Spleen (tissue), 11 donors: ENCODE measurements around the gene SLC25A11. TPM values are rescaled to one million over a fixed set of nuclear protein-coding genes. Genes with fewer than 3 reads are reported as not detected.
A peak's percentile ranks its signal among the peaks of the same experiment; 100 is the strongest.

Source experiments
- DNase-seq: peaks from one replicate; pipeline ENCODE4 v3.0.0-alpha.2; 2020
- H3K27ac ChIP-seq, 8 donors: fragments of 200-600 bp; sonication (generic) in 7 of 8; 1 replicate in 4 of 8; 2 replicates in 4 of 8; pipeline versions ENCODE4 v1.5.0 to v1.8.0; 2016 to 2021; ENCODE audit warnings: inconsistent platforms in 4 of 8, mild to moderate bottlenecking in 4 of 8, moderate library complexity in 1 of 8
- H3K27me3 ChIP-seq, 7 donors: fragments of 200-600 bp; sonication (generic) in 6 of 7; replicated peaks in 1 of 7; 1 replicate in 4 of 7; 2 replicates in 3 of 7; pipeline versions ENCODE4 v1.5.0 to v1.8.0; 2016 to 2021; ENCODE audit warnings: inconsistent platforms in 3 of 7, mild to moderate bottlenecking in 1 of 7
- H3K36me3 ChIP-seq, 6 donors: fragments of 200-600 bp; sonication (generic) in 5 of 6; 1 replicate in 4 of 6; 2 replicates in 2 of 6; pipeline versions ENCODE4 v1.5.0 to v1.8.0; 2016 to 2021; ENCODE audit warnings: inconsistent platforms in 2 of 6
- H3K4me1 ChIP-seq, 6 donors: fragments of 200-600 bp; sonication (generic) in 5 of 6; 1 replicate in 3 of 6; 2 replicates in 3 of 6; pipeline versions ENCODE4 v1.5.0 to v1.8.0; 2016 to 2021; ENCODE audit warnings: inconsistent platforms in 3 of 6
- H3K4me3 ChIP-seq, 8 donors: fragments of 200-600 bp; sonication (generic) in 7 of 8; 1 replicate in 4 of 8; 2 replicates in 4 of 8; pipeline versions ENCODE4 v1.5.0 to v1.8.0; 2016 to 2021; ENCODE audit warnings: inconsistent platforms in 4 of 8, mild to moderate bottlenecking in 4 of 8, moderate library complexity in 2 of 8
- H3K9me3 ChIP-seq, 8 donors: fragments of 200-600 bp; sonication (generic) in 7 of 8; 1 replicate in 4 of 8; 2 replicates in 4 of 8; pipeline versions ENCODE4 v1.5.0 to v1.8.0; 2016 to 2021; ENCODE audit warnings: inconsistent platforms in 4 of 8
- CTCF ChIP-seq, 11 experiments: fragments of 200-600 bp in 7 of 11; fragments of 450-650 bp in 4 of 11; sonication (generic) in 4 of 11; IDR thresholded peaks in 8 of 11; conservative IDR thresholded peaks in 3 of 11; 1 replicate in 7 of 11; 2 replicates in 4 of 11; pipeline versions ENCODE4 v1.4.0 to v1.8.0; 2016 to 2021; ENCODE audit warnings: antibody characterized with exemption in 11 of 11, inconsistent platforms in 4 of 11, mild to moderate bottlenecking in 1 of 11
- POLR2A ChIP-seq, 3 donors: fragments of 450-650 bp; IDR thresholded peaks; one replicate each; pipeline ENCODE4 v1.5.1; 2017; ENCODE audit warnings: antibody characterized with exemption in 3 of 3, mild to moderate bottlenecking in 1 of 3
- POLR2AphosphoS5 ChIP-seq, 3 donors: sonication (generic); formaldehyde crosslinking; IDR thresholded peaks; one replicate each; pipeline ENCODE4 v1.5.1; 2017; ENCODE audit warnings: antibody characterized with exemption in 3 of 3
- WGBS, 5 donors: extraction: QIAGEN DNeasy Blood & Tissue Kit in 3 of 5; methylation state at CpG; one replicate each; pipeline versions ENCODE4 v1.1.5 to v1.1.7; 2013 to 2018; 5-methylcytosine and 5-hydroxymethylcytosine counted together
- intact Hi-C: fragments of 100-400 bp; cut with DNase I; formaldehyde crosslinking; loops from one replicate; pipeline ENCODE4 v1.15.0; 2023; ENCODE audit warnings: low total_unique reads
- polyA plus RNA-seq, 3 donors: library from polyadenylated mRNA; stranded (reverse); fragments of 200-250 nt; gene quantifications; one replicate each; pipeline ENCODE4 v1.2.1, GENCODE V29; 2013
- total RNA-seq, 7 donors: library from RNA; depleted of rRNA in 3 of 7; stranded (reverse); fragments of >200 nt in 3 of 7; fragmentation: NEBNext Ultra II Directional in 4 of 7; extraction: Animal tissue kit (Norgen Biotek cat#: 25700) in 4 of 7; gene quantifications; one replicate each; pipeline versions ENCODE4 v1.1.0 to v1.2.1, GENCODE V29; 2016 to 2021
- donor health status: healthy with polysubstance abuse.
- donor health status: DM: no; HTN: no; CAD: no; lungs with moderate emphysema.
- donor health status: DM: no; HTN: no; CAD: no.
- donor health status: Bipolar disorder and iron deficiency.
- donor health status: healthy.
- donor health status: DM: no; HTN: no; CAD: no.
- donor health status: DM: yes; HTN: yes; CAD: no.

SLC25A11 gene
- total and polyA plus RNA-seq, 10 donors = 22.1 to 61.0 (median 40.7) TPM

GRCh38 chr17:4953451-4953961 is 13.7 kb upstream of the SLC25A11 start:
- Histone ChIP-seq H3K4me1 (peaks cover 8 to 31% (median 19%) of the 10 kb centered on the region in 6 donors), H3K4me3 (no peak overlapping the region), H3K27ac (no peak overlapping the region), H3K9me3 (no peaks in the 10 kb centered on the region), H3K27me3 (no peaks in the 10 kb centered on the region), H3K36me3 (peaks cover 0 to 19% (median 0%) of the 10 kb centered on the region in 6 donors)
- no peak for TF ChIP-seq CTCF (IDR thresholded peaks at IDR 0.05 in 8 of 11, conservative IDR thresholded peaks at IDR 0.05 in 3 of 11)
- TF ChIP-seq POLR2A (IDR thresholded peaks at IDR 0.05) = no peak
- peak in 1 of 3 donors; percentile 18 for TF ChIP-seq POLR2AphosphoS5 (IDR thresholded peaks at IDR 0.05)
- intact Hi-C loops = no loop called here
- DNase-seq = no peak
- WGBS, 5 donors = 68 to 84% (median 74%) methylated on average over 14 of the region's 14 CpGs

GRCh38 chr17:4951486-4951885 is 11.6 kb upstream of the SLC25A11 start:
- Histone ChIP-seq H3K9me3 (no peaks in the 10 kb centered on the region), H3K4me3 (no peak overlapping the region), H3K27me3 (no peaks in the 10 kb centered on the region), H3K36me3 (peaks cover 0 to 8% (median 4%) of the 10 kb centered on the region in 6 donors), H3K27ac (no peak overlapping the region), H3K4me1 (peaks cover 12 to 41% (median 24%) of the 10 kb centered on the region in 6 donors)
- TF ChIP-seq POLR2A (IDR thresholded peaks at IDR 0.05) (no peak), CTCF (IDR thresholded peaks at IDR 0.05 in 8 of 11, conservative IDR thresholded peaks at IDR 0.05 in 3 of 11) (no peak), POLR2AphosphoS5 (IDR thresholded peaks at IDR 0.05) (no peak)
- no peak for DNase-seq
- intact Hi-C loops = no loop called here
- 82 to 100% (median 90%) methylated on average over 3 of the region's 3 CpGs for WGBS, 5 donors

- peaks cover 19 to 48% (median 30%) of the 10 kb centered on the region in 6 donors for H3K4me1 ChIP-seq
- intact Hi-C loops = no loop called here
- peak within 1 kb of the TSS; percentile 78 to 100 (median 98) for H3K4me3 ChIP-seq
- no peak for TF ChIP-seq POLR2AphosphoS5 (IDR thresholded peaks at IDR 0.05)
- TF ChIP-seq POLR2A (IDR thresholded peaks at IDR 0.05) = no peak
- TF ChIP-seq CTCF (IDR thresholded peaks at IDR 0.05 in 8 of 11, conservative IDR thresholded peaks at IDR 0.05 in 3 of 11) = no peak
- H3K27ac ChIP-seq = peak within 1 kb of the TSS; percentile 89 to 99 (median 98)
- WGBS, 5 donors = 42 to 60% (median 52%) methylated on average over 7 of the region's 7 CpGs
- no peaks in the 10 kb centered on the region for H3K27me3 ChIP-seq
- DNase-seq = no peak
- peaks cover 0 to 15% (median 11%) of the 10 kb centered on the region in 6 donors for H3K36me3 ChIP-seq
- H3K9me3 ChIP-seq = no peaks in the 10 kb centered on the region
These were observed 10.9 kb upstream of the SLC25A11 start, which contains the start of gene ENO3 for GRCh38 chr17:4950746-4951204. Gene ENO3, plus strand, starts transcription at chr17:4951119. Its CDS starts 711 bp downstream, at chr17:4951830.

- intact Hi-C loops = no loop called here
- peaks cover 25 to 54% (median 36%) of the 10 kb centered on the region in 6 donors for H3K4me1 ChIP-seq
- no peaks in the 10 kb centered on the region for H3K9me3 ChIP-seq
- H3K36me3 ChIP-seq = peaks cover 0 to 21% (median 17%) of the 10 kb centered on the region in 6 donors
- peak overlapping the region; percentile 89 to 99 (median 98) for H3K27ac ChIP-seq
- DNase-seq = peak; percentile 89
- 0 to 9% (median 5%) methylated on average over 16 to 52 of the region's 52 CpGs for WGBS, 5 donors
- H3K27me3 ChIP-seq = no peaks in the 10 kb centered on the region
- H3K4me3 ChIP-seq = peak overlapping the region; percentile 78 to 100 (median 98)
- TF ChIP-seq POLR2AphosphoS5 (IDR thresholded peaks at IDR 0.05) (peak in 2 of 3 donors; percentile 6 to 8), POLR2A (IDR thresholded peaks at IDR 0.05) (no peak)
These were observed 10.4 kb upstream of the SLC25A11 start for GRCh38 chr17:4950075-4950745.
